ENCODE results near the gene SLC25A17. TPM values are rescaled to one million over a fixed set of nuclear protein-coding genes. Genes with fewer than 3 reads are reported as not detected.

SLC25A17 gene
- polyA plus RNA-seq, 1 experiment, result 16.7 TPM

DNA sequence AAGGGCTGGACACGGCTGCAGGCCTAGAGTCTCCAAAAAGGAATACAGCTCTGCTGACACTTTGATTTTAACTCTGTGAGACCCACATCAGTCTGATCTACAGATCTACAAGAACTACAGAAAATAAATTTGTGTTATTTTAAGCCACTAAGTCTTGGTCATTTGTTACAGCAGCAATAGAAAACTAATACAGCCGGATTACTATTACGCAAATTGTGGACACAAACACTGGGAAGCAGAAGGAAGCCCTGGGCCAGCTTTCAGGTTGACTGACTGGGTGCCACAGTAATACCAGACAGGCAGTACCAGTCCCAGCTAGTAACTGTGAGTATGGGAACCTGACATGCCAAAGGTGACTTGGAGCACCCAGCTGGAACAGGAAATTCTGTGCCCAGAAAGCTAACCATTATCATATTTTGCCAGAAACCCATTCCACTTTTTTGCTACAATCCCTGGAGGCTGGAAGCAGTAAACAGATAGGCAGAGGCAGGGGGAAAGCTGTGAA, 13.4 kb downstream of the SLC25A17 start:
- POLR2A ChIA-PET, result no interaction called here

DNA sequence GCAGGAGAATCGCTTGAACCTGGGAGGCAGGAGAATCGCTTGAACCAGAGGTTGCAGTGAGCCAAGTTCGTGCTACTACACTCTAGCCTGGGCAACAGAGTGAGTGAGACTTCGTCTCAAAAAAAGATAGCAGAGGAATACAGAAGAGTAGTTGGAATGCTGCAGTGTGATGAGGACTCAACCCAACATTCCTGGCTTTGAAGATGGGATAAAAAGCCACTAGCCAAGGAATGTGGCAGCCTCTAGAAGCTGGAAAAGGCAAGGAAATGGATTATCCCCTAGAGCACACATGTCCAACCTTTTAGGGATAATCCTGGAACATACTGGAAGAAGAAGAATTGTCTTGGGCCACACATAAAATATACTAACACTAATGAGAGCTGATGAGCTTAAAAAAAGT, 13.9 kb downstream of the SLC25A17 start:
- TF ChIP-seq, protein P1, sequence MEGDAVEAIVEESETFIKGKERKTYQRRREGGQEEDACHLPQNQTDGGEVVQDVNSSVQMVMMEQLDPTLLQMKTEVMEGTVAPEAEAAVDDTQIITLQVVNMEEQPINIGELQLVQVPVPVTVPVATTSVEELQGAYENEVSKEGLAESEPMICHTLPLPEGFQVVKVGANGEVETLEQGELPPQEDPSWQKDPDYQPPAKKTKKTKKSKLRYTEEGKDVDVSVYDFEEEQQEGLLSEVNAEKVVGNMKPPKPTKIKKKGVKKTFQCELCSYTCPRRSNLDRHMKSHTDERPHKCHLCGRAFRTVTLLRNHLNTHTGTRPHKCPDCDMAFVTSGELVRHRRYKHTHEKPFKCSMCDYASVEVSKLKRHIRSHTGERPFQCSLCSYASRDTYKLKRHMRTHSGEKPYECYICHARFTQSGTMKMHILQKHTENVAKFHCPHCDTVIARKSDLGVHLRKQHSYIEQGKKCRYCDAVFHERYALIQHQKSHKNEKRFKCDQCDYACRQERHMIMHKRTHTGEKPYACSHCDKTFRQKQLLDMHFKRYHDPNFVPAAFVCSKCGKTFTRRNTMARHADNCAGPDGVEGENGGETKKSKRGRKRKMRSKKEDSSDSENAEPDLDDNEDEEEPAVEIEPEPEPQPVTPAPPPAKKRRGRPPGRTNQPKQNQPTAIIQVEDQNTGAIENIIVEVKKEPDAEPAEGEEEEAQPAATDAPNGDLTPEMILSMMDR (IDR thresholded peaks at IDR 0.05; ENCODE audit: insufficient read depth, low read depth, low read length), result no peak
- peaks cover 1% of the 10 kb centered on the region; the same call in 1 of the 2 replicates for H3K36me3 ChIP-seq (ENCODE audit: control insufficient read depth, insufficient read depth, low read length)
- H3K4me3 ChIP-seq (ENCODE audit: low read depth, low read length), result no peak overlapping the region
- CTCF ChIA-PET, result no interaction called here
- POLR2A ChIA-PET, result no interaction called here
- DNase-seq (ENCODE audit: low read depth), result no peak
- no peaks in the 10 kb centered on the region for H3K27me3 ChIP-seq (ENCODE audit: control insufficient read depth, insufficient read depth, low read length)

More for the DNA sequence above, 13.4 kb downstream of the SLC25A17 start:
- CTCF ChIA-PET, result no interaction called here
- TF ChIP-seq, protein P1 (IDR thresholded peaks at IDR 0.05; ENCODE audit: insufficient read depth, low read depth, low read length), result no peak
- Histone ChIP-seq H3K27me3 (ENCODE audit: control insufficient read depth, insufficient read depth, low read length) (no peaks in the 10 kb centered on the region), H3K4me3 (ENCODE audit: low read depth, low read length) (no peak overlapping the region), H3K36me3 (ENCODE audit: control insufficient read depth, insufficient read depth, low read length) (peaks cover 1% of the 10 kb centered on the region; the same call in 1 of the 2 replicates)
- DNase-seq (ENCODE audit: low read depth), result no peak

DNA sequence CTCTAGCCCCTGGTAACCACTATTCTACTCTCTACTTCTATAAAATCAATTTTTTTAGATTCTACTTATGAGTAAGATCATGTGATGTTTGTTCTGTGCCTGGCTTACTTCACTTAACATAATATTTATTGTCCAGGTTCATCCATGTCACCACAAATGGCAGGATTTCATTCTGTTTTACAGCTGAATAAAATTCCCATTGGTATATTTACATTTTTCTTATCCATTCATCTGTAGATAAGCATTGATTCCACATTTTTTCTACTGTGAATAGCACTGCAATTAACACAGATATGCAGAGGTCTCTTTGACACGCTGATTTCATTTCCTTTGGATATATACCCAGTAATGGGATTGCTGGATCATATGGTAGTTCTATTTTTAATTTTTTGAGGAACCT, 15.8 kb downstream of the SLC25A17 start:
- Histone ChIP-seq H3K4me3 (ENCODE audit: low read depth, low read length) (no peak overlapping the region), H3K27me3 (ENCODE audit: control insufficient read depth, insufficient read depth, low read length) (no peaks in the 10 kb centered on the region), H3K36me3 (ENCODE audit: control insufficient read depth, insufficient read depth, low read length) (peaks cover 1% of the 10 kb centered on the region; the same call in 1 of the 2 replicates)
- DNase-seq (ENCODE audit: low read depth), result no peak
- TF ChIP-seq, protein P1 (IDR thresholded peaks at IDR 0.05; ENCODE audit: insufficient read depth, low read depth, low read length), result no peak
- ChIA-PET CTCF (no interaction called here), POLR2A (no interaction called here)

DNA sequence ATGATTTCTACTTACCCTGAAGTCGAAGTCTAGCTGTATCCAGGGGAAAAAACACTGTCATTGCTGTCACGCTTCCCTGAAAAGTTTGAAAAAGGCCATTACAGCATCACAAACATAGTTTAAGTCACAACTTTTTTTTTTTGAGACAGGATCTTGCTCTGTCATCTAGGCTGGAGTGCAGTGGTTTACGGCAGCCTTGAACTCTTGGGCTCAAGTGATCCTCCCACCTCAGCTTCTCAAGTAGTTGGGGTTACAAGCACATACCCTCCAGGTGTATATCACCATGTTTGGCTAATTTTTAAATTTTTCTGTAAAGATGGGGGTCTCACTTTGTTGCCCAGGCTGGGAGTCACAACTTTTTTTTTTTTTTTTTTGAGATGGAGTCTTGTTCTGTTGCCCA, 20.1 kb downstream of the SLC25A17 start:
- DNase-seq (ENCODE audit: low read depth), result no peak
- Histone ChIP-seq H3K27me3 (ENCODE audit: control insufficient read depth, insufficient read depth, low read length) (no peaks in the 10 kb centered on the region), H3K4me3 (ENCODE audit: low read depth, low read length) (no peak overlapping the region), H3K36me3 (ENCODE audit: control insufficient read depth, insufficient read depth, low read length) (peaks cover 2% of the 10 kb centered on the region; the same call in 1 of the 2 replicates)
- POLR2A ChIA-PET, result no interaction called here
- TF ChIP-seq, protein P1 (IDR thresholded peaks at IDR 0.05; ENCODE audit: insufficient read depth, low read depth, low read length), result no peak
- CTCF ChIA-PET, result interaction anchor here (0.6 to 0.8 kb wide), 2 partner anchors 9 to 10 kb away, joined by 3 read pairs; no protein-coding TSS in a partner anchor

DNA sequence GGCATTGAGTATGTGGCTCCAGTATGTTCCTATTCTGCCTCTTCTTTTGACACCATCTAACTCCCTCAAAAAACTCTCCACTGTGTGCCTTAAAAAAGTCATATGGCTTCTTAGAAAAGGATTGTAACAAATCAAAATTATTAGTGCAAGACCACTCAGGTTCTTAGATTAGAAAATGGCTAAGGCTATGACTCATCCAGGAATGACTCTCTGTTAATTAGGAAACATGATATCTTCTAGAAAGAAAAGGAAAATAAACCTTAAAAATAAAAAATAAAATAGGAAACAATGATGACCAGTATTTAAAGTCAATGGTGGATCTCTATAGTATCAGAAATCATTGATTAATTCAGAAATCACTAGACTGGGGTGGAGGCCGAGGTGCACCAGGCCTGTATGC, 21.7 kb downstream of the SLC25A17 start:
- ChIA-PET CTCF (interaction anchor here (0.6 kb wide), 1 partner anchor 36 kb away, joined by 6 read pairs; no protein-coding TSS in a partner anchor), POLR2A (no interaction called here)
- no peak for DNase-seq (ENCODE audit: low read depth)
- no peak overlapping the region for H3K4me3 ChIP-seq (ENCODE audit: low read depth, low read length)
- H3K36me3 ChIP-seq (ENCODE audit: control insufficient read depth, insufficient read depth, low read length), result 0 out of 2 replicates have a peak, but pooled peaks cover 1% of the 10 kb centered on the region
- TF ChIP-seq, protein P1 (IDR thresholded peaks at IDR 0.05; ENCODE audit: insufficient read depth, low read depth, low read length), result no peak
- no peaks in the 10 kb centered on the region for H3K27me3 ChIP-seq (ENCODE audit: control insufficient read depth, insufficient read depth, low read length)
